Activated T-helper 17 cell treated with anti-CD3 and anti-CD28 coated beads, Interleukin-2, amount 50 U/mL, for 72 hours (primary cell): ENCODE data around the gene OSBPL2. TPM values are rescaled to one million over a fixed set of nuclear protein-coding genes. Genes with fewer than 3 reads are reported as not detected.

ENCODE experiments used
- ATAC-seq: fragments of 150-1000 bp; cut with Tn5 transposase; replicated peaks from 2 replicates; pipeline ENCODE4 v1.10.0; 2021; ENCODE audit warnings: mild to moderate bottlenecking, moderate library complexity
- H3K27ac Mint-ChIP-seq: one replicate; pipeline ENCODE4 v1.8.0; 2022; ENCODE audit warnings: mixed read lengths
- H3K27me3 Mint-ChIP-seq: one replicate; pipeline ENCODE4 v1.8.0; 2022; ENCODE audit warnings: mixed read lengths
- H3K36me3 Mint-ChIP-seq: one replicate; pipeline ENCODE4 v1.8.0; 2022; ENCODE audit warnings: low read depth, mild to moderate bottlenecking, mixed read lengths
- H3K4me1 Mint-ChIP-seq: one replicate; pipeline ENCODE4 v1.8.0; 2022; ENCODE audit warnings: mixed read lengths
- H3K4me3 Mint-ChIP-seq: one replicate; pipeline ENCODE4 v1.8.0; 2022; ENCODE audit warnings: mild to moderate bottlenecking, mixed read lengths
- H3K9me3 Mint-ChIP-seq: one replicate; pipeline ENCODE4 v1.8.0; 2022; ENCODE audit warnings: mixed read lengths
- total RNA-seq, 2 donors: library from RNA; stranded (reverse); gene quantifications; one replicate each; pipeline ENCODE4 v1.2.3, GENCODE V29; 2022

Gene OSBPL2
- total RNA-seq, 2 donors from 2014 or later: 25.6 to 34.7 TPM

DNA sequence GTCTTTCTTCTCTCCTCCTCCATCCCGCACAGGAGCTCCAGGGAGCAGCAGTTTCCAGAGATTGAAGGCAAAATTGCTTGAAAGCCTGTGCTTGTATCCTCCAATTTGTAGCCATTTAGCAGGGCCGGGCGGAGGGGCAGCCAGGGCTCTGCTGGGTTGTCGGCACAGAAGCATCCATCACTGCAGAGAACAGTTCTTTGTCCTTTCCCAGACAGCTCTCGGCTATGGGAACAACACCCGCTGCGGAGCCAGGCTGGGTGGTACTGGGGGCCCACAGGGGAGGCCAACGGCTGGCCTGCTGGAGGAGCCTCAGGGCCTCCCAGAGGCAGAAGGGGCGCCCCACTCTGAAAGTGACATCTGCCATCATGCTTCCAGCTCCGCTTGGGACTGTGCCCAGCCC, 26.0 kb upstream of the OSBPL2 start:
- Mint-ChIP-seq H3K4me1 (no peaks in the 10 kb centered on the region), H3K36me3 (no peaks in the 10 kb centered on the region), H3K9me3 (no peaks in the 10 kb centered on the region), H3K27ac (no peak overlapping the region), H3K4me3 (no peak overlapping the region), H3K27me3 (peaks cover 3% of the 10 kb centered on the region)
- ATAC-seq: no peak

DNA sequence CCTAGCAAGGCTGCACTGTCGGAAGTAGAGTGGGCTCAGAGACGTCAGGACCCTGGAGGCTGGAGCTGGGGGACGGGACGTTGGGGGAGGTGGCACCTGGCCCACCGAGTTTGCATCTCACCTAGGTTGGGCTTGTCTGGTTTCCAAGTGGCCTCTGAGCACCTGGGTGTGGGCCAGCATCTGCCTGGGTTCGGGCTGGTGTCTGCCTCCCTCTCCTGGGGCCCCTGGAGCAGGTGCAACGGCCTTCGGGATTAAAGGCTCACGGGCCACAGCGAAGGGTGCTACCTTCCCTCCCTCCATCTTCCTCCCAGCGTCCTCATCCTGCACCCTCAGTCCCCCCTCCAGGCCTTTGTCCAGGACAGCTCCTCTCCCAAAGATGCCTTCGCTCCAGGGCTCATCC, 24.3 kb upstream of the OSBPL2 start:
- Mint-ChIP-seq H3K36me3 (no peaks in the 10 kb centered on the region), H3K27me3 (peaks cover 3% of the 10 kb centered on the region)
- ATAC-seq: no peak

DNA sequence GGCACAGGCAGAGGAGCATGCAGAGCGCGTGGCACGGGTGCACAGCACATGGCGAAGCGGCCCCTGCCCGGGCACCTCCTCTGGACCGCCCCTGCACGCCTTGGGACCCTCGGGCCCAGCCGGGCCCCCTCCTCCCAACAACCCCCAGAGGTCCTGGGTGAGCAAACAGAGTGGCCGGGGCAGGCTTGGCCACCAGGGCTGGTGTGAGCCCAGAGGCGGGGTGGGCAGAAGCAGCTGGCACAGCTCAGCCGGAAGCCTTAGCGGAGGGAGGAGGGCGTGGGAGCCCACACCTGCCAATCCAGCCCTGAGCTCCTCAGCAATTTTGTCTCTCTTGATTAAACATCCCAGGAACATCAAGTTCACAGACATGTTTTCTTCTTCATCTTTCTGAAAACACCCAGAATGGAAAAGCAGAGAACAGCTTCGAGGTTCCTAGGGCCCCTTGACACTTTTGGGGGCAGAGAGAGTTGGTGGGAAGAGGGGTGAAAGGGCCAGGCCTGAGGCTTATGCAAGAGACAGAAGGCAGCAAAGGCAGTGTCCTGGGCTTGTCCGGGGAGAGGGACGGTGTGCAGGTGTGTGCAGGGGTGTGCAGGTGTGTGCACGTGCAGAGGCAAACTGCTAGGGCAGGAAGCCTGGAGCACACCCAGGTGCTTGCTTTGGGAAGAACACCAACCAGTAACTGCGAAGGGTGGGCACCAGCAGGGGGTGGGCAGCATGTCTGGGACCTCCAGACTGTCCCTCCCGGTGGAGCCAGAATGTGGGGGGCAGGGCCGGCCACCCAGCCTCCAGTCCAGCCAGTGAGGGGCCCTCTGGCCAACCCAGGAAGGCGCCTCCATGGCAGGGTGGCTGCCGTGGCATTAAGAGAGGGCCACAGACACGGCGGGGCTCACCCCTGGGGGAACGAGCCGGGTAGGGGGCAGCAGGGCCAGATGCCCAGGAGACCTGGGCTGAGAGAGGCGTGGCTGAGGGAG, 23.0 kb upstream of the OSBPL2 start:
- Mint-ChIP-seq H3K36me3 (no peaks in the 10 kb centered on the region), H3K27ac (no peak overlapping the region), H3K9me3 (no peaks in the 10 kb centered on the region), H3K4me3 (no peak overlapping the region), H3K4me1 (no peaks in the 10 kb centered on the region), H3K27me3 (peaks cover 3% of the 10 kb centered on the region)
- ATAC-seq: no peak

More for the DNA sequence above, 24.3 kb upstream of the OSBPL2 start:
- Mint-ChIP-seq H3K27ac (no peak overlapping the region), H3K4me3 (no peak overlapping the region), H3K9me3 (no peaks in the 10 kb centered on the region), H3K4me1 (no peaks in the 10 kb centered on the region)

DNA sequence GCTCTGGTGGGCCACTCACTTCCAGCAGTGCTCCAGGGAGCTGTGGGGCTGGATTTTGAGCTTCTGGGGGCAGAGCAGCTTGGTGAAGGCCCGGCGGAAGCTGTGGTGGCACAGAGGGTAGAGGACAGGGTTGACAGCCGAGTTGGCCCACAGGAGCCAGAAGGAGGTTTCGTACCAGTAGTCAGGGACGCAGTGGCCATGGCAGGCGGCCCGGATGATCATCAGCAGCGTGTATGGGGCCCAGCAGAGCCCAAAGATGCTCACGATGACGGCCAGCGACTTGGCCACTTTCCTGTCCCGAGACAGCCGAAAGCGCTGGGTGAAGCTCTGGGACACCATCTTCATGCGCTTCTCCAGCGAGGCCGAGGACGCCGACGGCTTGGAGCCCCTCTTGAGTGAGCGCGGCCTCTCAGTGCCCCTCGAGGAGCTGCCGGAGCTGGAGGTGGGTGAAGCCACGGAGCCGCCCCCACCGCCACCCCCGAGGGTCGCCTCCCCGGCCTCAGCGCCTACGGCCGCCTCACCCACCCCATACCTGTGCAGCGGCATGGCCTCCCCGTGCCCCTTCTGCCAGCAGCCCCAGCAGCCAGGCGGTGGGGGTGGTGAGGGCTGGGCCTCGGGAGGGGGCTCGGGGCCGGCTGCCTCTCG, 22.2 kb upstream of the OSBPL2 start:
- Mint-ChIP-seq H3K36me3 (no peaks in the 10 kb centered on the region), H3K4me3 (no peak overlapping the region), H3K9me3 (no peaks in the 10 kb centered on the region), H3K4me1 (no peaks in the 10 kb centered on the region), H3K27me3 (peaks cover 6% of the 10 kb centered on the region), H3K27ac (no peak overlapping the region)
- ATAC-seq: no peak

- Mint-ChIP-seq H3K4me1 (no peaks in the 10 kb centered on the region), H3K9me3 (no peaks in the 10 kb centered on the region), H3K27me3 (peaks cover 7% of the 10 kb centered on the region), H3K27ac (no peak overlapping the region), H3K4me3 (no peak overlapping the region), H3K36me3 (no peaks in the 10 kb centered on the region)
- ATAC-seq: no peak
These were observed 21.4 kb upstream of the OSBPL2 start for GRCh38 chr20:62216636-62217566.

DNA sequence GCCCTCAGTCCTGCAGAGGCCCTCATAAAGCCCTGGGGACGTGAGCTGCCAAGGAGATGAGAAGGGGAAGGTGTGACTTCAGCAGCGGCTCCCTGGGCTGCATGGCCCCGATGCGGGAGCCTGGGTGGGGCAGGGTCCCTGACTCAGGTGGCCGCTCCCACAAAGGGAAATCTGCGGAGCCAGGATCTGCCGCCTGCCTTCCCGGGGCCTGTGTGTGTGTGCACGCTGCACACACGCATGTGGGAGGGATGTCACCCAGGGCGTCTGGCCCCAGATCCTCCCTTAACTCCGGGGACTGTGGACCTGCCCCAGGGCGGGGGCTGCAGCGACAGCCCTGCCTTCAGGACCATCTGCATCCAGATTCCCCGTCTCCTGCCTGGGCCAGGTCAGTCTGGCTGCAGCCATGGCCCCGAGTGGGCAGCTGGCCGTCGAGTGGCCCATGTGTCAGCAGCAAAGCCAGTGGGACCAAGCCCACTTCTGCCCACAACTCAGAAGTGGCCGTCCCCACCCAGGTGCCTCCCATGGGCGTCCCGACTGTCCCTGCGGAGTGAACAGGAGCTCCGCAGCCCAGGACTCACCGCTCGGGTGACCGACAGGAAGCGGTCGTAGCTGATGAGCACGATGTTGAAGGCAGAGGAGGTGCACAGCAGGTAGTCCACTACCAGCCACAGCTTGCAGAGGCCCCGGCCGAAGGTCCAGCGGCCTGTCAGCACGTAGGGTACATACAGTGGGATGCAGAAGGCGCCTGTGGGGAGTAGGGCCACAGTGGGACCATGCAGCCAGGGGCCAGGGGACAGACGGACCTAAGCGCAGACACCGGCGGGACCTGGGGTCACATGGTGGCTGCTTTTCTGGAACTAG, 20.2 kb upstream of the OSBPL2 start:
- Mint-ChIP-seq H3K36me3 (no peaks in the 10 kb centered on the region), H3K27me3 (peaks cover 10% of the 10 kb centered on the region), H3K27ac (no peak overlapping the region), H3K4me1 (no peaks in the 10 kb centered on the region), H3K9me3 (no peaks in the 10 kb centered on the region), H3K4me3 (no peak overlapping the region)
- no peak for ATAC-seq

DNA sequence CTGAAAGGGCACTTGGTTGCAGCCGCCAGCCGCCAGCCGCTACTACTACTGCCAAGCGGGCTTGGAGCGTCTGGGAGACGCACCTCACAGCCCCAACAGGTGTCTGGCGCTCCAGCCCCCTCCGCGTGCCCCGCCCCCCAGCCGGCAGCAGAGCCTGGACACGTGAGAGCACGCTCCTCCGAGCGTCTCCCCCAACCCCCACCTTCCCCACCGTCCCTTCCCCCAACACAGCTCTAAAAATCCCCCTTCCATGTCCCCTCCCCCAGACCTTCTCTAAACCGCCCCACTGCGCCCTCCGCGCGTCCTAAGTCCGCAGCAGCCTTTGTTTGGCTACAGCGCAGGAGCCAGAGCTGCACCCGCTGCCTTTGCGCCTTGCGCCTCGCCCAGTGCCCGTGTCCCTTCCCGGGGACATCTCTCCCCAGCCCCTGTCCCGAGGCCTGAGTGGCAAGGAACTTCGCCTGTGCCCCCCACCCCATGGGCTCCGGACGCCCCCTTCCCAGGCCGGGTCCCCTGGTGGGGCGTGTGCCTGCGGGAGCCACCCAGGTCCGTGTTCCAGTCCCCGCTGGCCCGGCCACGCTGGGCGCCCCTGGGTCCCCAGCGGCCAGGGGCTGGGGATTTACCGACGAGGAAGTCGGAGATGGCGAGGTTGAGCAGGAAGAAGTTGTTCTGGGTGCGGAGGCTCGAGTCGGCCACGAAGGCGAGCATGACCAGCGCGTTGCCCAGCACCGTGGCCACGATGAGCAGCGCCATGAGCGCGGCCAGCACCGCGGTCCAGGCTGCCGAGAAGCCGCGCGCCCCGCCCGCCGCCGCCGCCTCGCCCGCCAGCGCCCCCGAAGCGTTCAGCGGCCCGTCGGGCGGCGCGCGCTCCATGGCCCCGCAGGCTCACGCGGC, 19.0 kb upstream of the OSBPL2 start:
- H3K4me3 Mint-ChIP-seq: peak overlapping the region; percentile 34
- peaks cover 12% of the 10 kb centered on the region for H3K27me3 Mint-ChIP-seq
- peak; percentile 15 for ATAC-seq
- no peak overlapping the region for H3K27ac Mint-ChIP-seq
- no peaks in the 10 kb centered on the region for H3K4me1 Mint-ChIP-seq
- H3K36me3 Mint-ChIP-seq: no peaks in the 10 kb centered on the region
- H3K9me3 Mint-ChIP-seq: no peaks in the 10 kb centered on the region

GRCh38 chr20:62219992-62220665, 18.2 kb upstream of the OSBPL2 start, which contains the start of gene HRH3:
TSS of gene HRH3 (minus strand) at chr20:62220278. CDS start at chr20:62219970, 308 bp downstream.
- H3K27me3 Mint-ChIP-seq: peaks cover 18% of the 10 kb centered on the region
- peak within 1 kb of the TSS; percentile 34 for H3K4me3 Mint-ChIP-seq
- no peaks in the 10 kb centered on the region for H3K4me1 Mint-ChIP-seq
- H3K9me3 Mint-ChIP-seq: no peaks in the 10 kb centered on the region
- peak; percentile 64 for ATAC-seq
- no peak within 1 kb of the TSS for H3K27ac Mint-ChIP-seq
- no peaks in the 10 kb centered on the region for H3K36me3 Mint-ChIP-seq

DNA sequence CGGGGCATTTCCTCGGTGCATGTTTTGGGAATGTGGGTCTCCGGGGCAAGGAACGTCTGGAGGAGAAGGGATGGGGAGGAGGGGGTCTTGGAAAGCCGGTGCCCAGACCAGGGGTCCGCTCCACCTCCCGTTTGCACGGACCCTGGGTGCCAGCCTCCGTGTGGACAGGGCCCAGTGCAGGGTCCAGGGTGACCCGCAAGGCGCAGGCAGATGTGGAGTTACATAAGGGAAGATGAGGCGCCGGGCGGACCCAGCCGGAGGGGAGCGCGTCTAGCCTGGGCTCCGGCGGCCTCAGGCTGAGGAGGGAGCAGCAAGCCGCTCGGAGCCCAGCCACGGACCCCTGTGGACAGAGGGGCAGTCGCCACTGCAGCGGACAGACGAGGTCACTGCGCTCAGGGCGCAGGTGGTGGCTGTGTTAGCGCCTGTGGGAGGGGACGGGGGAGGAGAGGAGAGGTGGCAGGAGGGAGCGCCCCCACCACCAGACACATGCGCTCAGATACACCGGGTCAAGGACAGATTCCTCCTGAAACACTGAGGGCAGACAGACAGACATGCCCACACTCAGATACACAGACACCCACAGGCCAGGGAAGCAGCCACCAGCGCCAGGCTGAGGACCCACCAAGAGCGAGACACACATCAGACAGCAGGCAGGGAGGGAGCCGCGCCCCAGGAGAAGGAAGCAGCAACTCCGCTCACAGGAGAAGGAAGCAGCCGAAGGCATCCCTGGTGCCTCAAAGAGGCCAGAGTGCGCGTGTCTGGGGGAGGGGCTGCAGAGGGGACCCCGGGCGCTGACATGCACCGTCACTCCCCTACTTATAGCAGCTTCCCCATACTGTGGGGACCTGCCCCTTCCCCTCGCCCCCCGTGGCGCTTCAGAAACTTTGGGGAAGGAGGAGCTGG, 17.4 kb upstream of the OSBPL2 start:
- Mint-ChIP-seq H3K4me3 (no peak overlapping the region), H3K9me3 (no peaks in the 10 kb centered on the region), H3K36me3 (no peaks in the 10 kb centered on the region), H3K27me3 (peaks cover 18% of the 10 kb centered on the region), H3K27ac (no peak overlapping the region), H3K4me1 (no peaks in the 10 kb centered on the region)
- ATAC-seq: no peak

DNA sequence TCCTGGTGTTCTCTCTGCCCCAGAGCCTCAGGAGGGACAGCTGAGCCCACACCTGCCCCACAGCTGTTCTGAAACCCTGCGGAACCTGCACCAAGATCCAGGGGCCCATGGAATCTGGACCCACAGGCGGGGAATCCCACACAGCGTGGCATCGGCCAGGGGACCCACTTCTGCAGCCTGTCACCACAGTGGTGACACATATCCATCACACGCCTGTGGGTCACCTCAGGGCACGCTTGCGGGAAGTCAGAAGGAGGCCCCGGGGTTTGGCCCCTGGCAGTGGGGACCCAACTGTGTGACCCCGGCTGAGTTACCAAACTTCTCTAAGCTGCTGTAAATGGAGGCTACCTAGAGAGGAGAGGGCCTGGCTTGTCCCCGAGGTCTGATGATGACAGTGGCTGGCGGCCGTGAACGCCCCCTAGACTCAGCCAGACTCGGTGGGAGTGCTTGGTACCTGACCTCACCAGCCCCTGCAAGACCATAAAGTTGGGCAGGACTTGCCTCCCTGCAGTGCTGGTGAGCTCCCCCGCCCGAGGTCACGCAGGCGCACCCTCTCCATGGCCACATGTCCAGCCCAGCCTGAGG, 16.0 kb upstream of the OSBPL2 start:
- Mint-ChIP-seq H3K36me3 (no peaks in the 10 kb centered on the region), H3K9me3 (no peaks in the 10 kb centered on the region), H3K27me3 (peaks cover 18% of the 10 kb centered on the region), H3K27ac (no peak overlapping the region), H3K4me1 (no peaks in the 10 kb centered on the region), H3K4me3 (no peak overlapping the region)
- ATAC-seq: no peak

DNA sequence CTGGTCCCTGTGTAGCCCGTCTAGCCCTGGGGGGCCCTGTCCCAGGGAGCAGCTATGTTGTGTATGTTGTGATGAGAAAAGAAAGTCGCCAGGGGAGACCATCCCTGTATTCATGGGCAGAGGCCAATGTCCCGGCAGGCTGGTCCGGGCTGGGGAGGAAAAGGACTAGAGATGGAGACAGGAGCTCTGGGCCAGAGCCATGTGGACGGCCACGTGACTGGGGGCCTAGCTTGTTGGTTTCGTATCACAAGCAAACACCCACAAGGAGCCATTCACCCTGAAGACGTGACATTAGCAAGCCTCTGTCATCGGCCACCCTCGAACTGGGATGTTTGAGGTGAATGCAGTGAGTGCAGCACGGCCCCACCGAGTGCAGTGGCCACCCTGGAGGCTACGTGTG, 15.3 kb upstream of the OSBPL2 start:
- Mint-ChIP-seq H3K27ac (no peak overlapping the region), H3K4me1 (no peaks in the 10 kb centered on the region), H3K36me3 (no peaks in the 10 kb centered on the region), H3K9me3 (no peaks in the 10 kb centered on the region), H3K27me3 (peaks cover 18% of the 10 kb centered on the region), H3K4me3 (no peak overlapping the region)
- ATAC-seq: no peak
